Anterior cingulate cortex (tissue), 58 donors: Measurements from ENCODE around the gene PI4KA.

Experiments
- DNase-seq, 58 donors: peaks; one replicate each; lab custom pipeline; 2025; lab: John Stamatoyannopoulos, UW

The PI4KA gene

DNA sequence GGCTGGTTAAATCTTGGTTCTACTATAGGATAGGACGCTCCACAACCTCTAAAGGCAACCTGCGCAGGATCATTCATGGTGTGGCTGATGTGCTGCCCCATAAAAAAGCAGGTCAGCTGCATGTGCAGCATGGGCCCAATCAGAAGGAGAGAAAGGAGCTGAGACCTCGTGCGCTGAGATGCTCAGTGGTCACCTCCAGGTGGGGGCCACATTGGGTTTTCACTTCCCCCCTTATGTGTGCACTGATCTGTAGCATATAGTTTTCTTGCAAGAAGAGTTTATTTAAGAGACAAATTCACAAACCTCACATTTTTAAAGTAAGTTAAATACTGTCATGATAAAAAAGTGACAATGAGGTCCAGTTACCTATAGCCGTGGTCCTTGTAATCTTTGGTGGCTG lies 60.4 kb downstream of the PI4KA start:
- no peak for DNase-seq

DNA sequence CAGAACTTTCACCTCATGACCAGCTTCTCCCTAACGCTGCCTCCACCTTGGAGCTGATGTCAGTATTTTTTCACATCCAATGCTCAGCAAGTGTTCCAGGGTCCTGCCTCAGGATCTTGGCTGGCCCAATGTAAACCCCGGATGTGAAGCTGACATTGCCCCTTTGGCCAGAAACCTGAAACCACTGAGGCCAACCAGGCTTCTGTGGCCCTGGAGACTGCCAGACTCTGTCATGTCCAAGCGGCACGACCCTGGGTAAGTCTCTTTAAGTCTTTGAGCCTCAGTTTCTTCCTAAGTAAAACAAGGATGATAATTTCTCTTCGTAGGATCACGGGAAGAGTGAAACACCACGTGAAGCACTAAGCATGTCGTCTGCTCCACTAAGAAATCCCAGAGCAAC lies 61.9 kb downstream of the PI4KA start:
- DNase-seq, result no peak

DNA sequence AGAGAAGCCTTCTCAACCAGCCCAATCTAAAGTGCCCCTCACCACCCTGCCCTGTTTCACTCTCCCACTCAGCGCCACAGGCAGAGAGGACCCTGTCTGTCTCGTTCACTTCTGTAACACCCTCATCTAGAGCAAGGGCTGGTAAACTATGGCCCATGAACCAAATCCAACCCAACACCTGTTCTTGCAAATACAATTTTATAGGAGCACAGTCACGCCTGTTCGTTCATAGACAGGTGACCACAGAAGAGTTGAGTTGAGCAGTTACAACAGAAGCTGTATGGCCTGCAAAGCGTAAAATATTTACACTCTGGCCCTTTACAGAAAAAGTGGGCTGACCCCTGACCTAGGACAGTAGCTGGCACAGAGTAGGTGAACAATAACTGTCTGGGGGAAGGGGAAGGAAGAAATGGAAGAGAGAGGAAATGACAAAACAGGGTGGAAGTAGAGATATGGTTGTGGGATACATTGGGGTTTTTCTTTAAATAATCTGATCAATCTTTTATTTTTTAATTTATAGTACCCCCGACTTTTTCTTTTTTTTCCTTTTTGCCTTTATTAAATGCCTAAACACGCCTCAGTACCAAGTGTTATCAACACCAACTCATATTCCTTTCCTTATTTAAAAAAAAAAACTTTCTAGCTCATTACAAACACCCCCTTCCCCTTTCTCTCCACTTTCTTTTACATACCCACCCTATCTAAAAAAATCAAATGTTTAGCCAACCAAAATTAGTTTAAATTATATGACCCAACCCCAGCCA lies 63.8 kb downstream of the PI4KA start:
- DNase-seq, result no peak

DNA sequence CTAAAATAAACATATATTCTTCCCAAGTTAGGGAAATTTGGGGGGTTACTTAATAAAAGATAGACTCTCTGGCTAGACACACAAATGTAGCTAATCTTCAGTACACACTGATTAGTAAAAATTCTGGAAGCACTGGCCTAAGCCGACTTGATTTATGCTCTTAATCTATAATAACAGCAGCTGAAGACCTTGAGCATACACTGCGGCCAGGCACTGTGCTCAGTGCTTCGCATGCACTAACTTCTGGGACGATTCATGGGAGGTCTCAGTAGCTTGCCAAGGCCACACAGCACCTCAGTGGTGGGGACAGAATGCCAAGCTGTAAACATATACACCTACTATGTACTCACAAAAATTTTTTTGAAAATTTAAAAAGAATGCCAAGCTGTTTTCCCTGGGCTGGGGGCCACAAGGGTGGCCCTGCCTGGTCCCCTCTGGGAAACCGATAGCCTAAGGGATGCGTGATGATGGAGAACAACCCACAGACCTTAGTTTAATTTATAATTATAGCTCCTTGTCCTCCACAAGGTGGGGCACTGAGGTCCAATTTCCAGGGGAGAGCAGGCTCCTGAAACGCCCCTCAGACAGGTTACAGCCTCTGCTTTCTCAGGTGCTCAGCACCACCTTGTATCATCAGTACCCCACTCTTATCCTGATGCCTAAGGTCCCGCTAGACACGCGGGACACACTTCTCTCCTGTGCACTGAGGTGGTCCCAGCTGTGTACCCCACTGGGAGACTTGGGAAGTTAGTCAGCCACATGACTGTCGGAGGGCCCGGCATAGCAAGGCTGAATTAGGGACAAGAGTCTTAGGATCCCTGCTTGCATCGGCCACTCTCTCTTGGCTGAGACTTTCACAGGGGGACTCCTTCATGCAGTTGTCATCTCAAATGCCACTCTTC lies 64.6 kb downstream of the PI4KA start:
- DNase-seq, result no peak

DNA sequence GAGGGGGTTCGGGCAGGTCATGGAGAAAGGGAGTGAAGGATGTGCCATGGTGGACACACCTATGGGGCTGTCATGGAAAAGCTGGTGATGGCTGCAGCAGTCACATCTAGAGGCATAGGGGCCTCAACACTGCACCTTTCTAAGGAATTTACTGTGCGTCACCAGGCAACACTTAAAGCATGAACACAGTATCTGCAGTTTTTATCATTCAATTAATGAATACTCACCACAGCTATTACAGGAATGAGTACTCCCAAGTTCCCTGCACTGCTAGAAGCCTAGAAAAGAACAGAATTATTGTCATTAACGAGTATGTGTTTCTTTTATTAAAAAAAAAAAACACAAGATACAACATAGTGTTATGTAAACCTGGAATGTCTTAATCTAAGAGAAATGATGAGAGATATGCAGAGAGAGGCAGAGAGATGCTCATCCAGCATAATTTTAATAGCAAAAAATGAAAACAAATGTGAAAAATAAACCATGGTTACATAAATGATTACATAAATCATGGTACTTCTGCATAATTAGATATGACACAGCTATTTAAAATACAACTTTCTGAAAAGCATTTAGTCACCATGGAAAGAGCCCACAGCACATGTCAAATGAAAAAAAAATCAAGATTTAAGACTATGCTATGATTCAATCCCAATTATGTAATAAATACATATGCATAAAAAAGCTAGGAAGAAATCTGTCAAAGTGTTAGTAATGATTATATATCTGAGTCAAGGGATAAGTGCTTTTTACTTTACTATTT lies 65.5 kb downstream of the PI4KA start:
- no peak for DNase-seq

DNA sequence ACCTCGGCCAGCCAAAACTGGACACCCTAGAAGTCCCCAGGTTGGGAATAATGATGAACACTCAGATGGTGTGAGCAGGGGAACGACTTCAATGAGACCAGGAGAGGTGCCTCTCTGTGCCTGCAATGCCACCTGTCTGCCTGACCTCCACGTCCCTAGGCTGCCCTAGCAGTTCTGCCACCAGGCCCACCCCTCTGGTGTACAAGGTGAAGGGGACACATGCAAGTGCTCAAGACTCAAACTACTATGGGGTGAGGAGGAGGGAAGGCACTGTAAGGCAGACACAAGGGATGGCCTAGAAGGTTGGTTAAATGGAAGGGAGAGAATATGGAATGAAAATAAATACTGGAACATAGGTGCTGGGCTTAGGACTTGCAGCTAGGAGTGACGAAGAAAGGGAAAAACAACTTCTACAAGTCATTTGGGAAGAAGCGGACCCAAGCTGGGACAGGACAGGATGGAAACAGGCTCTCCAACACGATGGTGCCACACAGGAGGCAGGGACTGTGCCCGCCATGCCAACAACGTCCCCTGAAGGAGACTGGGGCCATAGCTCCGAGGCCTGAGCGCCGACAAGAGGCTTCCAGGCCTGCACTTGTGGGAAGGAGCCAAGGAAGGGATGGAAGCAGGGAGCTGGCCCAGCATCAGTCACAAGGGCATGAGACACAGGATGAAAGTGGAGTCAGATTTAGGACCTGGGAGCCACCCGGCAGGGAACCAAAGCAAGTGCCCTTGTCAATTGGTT lies 66.2 kb downstream of the PI4KA start:
- DNase-seq, result no peak

DNA sequence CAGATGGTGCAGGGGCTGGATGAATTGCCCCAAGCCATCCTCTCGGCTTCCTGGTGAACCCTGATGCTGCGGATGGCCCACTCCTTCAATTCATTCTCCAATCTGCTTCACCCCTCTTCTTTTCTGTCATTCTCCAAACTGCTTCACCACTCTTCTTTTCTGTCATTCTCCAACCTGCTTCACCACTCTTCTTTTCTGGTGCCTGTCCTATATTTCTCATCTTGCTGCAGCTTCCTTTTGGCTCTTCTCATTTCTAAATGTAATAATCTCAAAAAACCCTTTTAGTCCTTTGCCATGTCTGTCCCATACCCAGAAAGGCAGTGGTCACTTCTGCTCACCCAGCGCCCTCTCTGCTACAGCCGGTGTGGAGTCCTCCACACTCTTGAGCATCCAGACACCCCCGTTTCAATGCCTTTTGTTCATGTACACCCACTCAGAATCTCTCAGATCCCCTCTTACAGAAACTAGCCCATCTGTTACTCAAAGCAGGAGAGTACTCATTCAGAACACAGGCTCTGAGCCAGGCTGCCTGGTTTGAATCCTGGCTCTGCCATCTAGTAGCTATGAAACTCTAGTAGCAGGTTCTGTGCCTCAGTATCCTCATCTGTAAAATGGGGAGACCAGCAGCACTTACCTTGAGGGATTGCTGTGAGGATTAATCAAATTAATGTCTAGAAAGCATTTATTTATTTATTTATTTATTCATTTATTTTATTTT lies 69.8 kb downstream of the PI4KA start:
- DNase-seq, result peak in 5 of 58 donors; percentile 8 to 30 (median 18)

DNA sequence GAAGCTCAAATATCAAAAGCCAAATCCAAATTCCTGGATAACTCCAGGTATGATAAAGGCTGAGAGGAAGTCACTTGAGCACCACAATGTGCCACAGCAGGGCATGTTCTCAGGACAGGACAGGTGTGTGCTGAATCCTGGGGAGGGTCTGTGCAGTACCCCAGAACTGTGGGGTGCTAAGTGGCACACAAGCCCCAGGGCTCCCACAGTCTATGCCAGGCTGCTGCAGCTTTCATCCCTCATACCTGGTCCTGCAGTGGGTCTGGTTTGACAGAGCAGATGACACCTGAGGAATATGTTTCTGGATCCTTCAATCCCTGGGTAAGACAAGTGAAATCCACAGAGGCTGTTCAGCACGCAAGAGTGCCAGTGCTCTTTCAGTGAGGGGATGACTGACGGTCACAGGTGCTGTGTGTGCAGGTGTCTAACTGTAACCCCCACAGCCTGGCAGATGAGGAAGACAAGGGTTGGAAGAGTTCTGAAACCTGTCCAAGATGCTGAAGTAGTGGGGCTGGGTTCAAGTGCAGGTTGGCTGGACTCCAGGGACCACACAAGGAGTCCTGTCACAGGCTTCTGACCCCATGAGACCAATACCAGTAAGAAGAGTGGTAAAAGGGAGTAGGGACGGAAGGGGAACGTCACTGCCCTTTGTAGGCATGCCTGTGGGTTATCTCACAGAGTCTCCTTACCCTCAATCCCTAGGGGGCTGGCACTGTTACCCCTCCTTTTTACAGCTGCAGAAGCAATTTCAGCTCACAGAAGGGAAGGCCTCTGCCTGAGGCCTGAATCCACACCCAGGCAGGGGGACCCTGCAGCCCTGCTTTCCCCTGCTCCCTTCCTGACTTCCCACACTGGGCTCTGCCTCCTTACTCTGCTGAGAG lies 70.6 kb downstream of the PI4KA start:
- DNase-seq, result no peak

DNA sequence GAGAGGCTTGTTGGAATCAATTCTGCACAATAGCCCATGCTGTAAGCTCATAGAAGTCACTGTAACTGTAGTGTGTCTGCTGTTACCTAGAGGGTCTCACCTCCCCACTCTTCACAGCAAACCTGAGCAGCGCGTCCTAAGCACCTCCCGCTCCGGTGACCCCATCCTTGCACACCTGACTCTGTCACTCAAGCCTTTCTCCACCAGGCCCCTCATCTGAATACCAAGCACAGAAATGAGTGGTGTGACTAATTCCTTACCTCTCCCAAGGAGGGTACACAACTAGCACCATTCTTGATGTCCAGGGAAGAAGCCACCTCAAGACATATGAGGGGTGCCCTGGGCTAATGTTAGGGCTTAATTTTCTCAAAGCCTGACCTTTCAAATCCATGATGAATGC lies 71.4 kb downstream of the PI4KA start:
- no peak for DNase-seq

DNA sequence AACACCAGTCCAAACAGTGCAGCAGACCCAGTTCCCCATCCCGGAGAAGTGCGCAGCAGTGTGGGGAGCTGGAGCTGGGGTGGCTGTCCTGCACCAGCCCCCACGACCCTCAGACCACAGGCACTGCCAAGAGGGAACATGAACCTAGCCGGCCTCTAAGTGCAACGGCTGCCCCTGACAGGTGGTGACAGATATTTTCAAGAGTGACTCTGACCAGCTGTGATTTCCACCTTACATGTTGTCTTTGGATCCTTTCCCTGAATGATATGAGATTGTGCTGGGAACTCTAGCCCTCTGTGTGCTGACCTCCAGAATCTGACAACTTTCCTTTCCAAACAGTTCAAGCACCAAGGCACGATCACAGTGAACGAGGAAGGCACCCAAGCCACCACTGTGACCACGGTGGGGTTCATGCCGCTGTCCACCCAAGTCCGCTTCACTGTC lies 72.1 kb downstream of the PI4KA start:
- DNase-seq, result no peak

DNA sequence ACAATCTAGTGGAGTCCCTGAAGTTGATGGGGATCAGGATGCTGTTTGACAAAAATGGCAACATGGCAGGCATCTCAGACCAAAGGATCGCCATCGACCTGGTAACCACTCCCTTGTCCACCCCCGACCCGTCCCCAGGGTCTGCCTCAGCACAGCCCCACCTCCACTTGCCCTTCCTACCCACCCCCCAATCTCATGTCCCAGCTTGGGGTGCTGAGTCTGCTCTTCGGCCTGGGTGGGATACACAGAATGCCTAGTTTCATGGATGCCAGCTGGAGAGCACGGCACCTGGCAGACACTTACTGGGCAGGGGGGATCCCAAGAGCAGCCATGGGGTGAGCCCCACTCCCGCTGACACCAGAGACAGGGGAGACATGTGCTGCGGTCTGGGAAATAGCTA lies 72.6 kb downstream of the PI4KA start:
- DNase-seq, result no peak

DNA sequence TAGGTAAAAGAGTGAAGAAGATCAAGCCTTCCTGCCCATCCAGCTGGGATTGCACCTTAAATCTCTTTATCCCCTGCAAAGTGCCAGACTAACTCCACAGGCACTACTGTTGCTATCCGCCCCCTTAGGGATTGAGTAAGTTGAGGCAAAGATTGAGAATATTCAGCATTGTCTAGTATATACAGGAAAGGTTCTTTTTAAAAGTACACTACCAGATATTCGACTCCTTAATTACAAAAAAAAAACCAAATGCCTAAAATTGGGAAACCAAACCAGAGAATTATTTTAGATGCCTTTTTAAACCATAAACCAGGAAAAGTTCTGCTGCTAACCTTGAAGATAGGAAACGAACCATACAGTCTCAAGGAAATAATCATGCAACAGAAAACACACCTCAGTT lies 73.2 kb downstream of the PI4KA start:
- no peak for DNase-seq

DNA sequence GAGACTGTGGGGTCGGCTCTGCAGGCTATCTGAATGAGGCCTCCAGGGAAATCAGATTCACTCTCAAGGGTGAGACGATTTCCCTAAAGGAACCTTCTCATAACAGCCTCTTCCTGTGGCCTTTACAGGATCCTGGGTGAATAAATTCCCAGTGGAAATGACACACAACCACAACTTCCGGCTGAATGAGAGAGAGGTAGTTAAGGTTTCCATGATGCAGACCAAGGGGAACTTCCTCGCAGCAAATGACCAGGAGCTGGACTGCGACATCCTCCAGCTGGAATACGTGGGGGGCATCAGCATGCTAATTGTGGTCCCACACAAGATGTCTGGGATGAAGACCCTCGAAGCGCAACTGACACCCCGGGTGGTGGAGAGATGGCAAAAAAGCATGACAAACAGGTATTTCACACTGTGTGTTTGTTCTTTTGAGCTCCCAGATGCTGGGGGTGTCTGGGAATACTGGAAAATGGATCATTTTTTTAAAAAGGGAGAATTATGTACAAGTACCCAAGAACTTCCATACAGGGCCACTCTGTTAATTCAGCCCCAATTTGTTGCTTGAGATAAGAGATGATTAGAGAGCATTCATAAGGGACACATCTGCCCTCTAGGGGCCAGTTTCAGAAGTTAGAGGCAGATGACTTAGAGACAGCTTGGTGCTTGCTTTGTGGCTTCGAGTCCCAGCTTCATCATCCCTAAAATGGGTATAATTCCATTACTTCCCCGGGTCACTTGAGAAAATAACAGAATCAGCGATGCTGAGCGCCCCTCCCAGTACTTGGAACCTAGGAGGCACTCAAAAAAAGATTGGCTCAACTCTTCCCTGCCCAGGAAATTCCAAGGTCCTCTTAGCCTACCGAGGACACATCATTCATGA lies 74.5 kb downstream of the PI4KA start:
- peak in 19 of 58 donors; percentile 6 to 52 (median 20) for DNase-seq

DNA sequence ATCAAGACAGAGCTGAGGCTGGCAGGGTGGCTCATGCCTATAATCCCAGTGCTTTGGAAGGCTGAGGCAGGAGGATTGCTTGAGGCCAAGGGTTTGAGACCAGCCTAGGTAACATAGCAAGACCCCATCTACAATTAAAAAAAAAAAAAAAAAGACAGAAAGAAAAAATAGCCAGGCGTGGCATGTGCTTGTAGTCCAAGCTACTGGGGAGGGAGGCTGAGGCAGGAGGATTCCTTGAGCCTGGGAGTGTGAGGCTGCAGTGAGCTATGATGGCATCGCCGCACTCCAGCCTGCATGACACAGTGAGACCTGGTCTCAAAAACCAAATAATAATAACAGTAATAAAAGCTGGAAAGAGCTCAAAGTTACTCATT lies 75.3 kb downstream of the PI4KA start:
- DNase-seq, result no peak

DNA sequence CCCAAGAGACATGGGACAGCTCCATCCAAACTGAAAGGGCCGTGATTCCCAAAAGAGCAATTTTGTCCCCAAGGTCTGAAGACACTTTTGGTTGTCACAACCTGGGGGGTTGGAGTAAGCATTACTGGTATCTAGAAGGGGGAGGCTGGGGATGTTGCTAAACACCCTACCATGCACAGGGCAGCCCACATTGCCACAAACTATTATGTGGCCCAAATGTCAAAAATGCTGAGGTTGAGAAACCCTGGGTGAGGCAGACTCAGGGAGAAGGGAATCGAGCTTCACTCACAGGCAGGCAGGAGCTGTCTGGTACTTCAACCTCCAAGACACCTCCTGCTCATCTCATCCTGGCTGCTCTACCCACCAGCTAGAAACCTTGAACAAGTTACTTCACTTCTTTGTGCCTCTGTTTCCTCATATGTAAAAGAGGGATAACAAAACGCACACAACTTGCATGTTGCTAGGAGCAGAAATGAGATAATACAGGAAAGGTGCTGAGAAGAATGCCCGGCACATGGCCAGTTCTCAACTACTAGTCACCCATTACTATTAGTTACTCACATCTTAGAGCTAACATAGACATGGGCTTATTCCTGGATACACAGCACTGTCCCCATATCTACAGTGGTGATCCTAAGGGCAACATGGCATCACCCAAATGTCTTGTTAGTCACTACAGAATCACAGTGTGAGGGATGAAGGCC lies 75.9 kb downstream of the PI4KA start:
- no peak for DNase-seq

DNA sequence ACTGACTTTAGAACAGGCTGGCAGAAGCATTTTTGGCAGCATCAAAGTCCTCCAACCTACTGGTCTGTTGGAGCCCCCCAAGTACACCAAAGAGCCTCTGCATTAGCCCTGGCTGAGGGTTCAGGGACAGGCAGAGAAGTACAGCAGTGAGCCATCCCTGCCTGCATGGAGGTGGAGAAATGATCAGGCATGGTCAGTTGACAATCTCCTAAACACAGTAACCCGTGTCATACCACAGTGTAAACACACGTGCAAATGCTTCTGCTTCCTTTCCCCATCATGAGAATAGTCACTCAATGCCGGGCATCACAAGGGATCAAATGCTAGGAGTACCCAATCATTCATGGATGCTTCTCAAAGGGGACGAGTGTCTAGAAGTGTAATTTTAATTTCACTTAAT lies 76.5 kb downstream of the PI4KA start:
- DNase-seq, result no peak
